ENCODE data around the gene SRSF7. TPM values are rescaled to one million over a fixed set of nuclear protein-coding genes. Genes with fewer than 3 reads are reported as not detected.
"Not testable (repeated sequence)": the region's sequence is repeated elsewhere in the genome, so short reads cannot be mapped to it uniquely, and the experiment has no call there.

The SRSF7 gene
- 100 to 1,000 TPM; 209 to 259 (median 233) TPM for polyA plus RNA-seq (ENCODE audit: insufficient read length in 4 of 4)

GRCh38 chr2:38750891-38751595 lies at the start of gene SRSF7:
TSS of gene SRSF7 (minus strand) at chr2:38751361. CDS start at chr2:38751256, 105 bp downstream.
- peak; percentile 98 to 100 (median 99) for DNase-seq (ENCODE audit: low read depth in 4 of 4, low spot score in 2 of 4)

GRCh38 chr2:38797953-38798352 lies 46.8 kb upstream of the SRSF7 start:
- DNase-seq (ENCODE audit: low read depth in 4 of 4, low spot score in 2 of 4), result no peak

- DNase-seq (ENCODE audit: low read depth in 4 of 4, low spot score in 2 of 4), result no peak
These were observed 46.1 kb upstream of the SRSF7 start for GRCh38 chr2:38797250-38797676.

- not testable (repeated sequence) for DNase-seq (ENCODE audit: low read depth in 4 of 4, low spot score in 2 of 4)
These were observed 43.9 kb upstream of the SRSF7 start for GRCh38 chr2:38795016-38795415.

GRCh38 chr2:38794235-38794946 lies 43.2 kb upstream of the SRSF7 start:
- no peak for DNase-seq (ENCODE audit: low read depth in 4 of 4, low spot score in 2 of 4)

- no peak for DNase-seq (ENCODE audit: low read depth in 4 of 4, low spot score in 2 of 4)
These were observed 42.4 kb upstream of the SRSF7 start for GRCh38 chr2:38793511-38793910.

- DNase-seq (ENCODE audit: low read depth in 4 of 4, low spot score in 2 of 4), result no peak
These were observed 41.6 kb upstream of the SRSF7 start for GRCh38 chr2:38792751-38793150.

- DNase-seq (ENCODE audit: low read depth in 4 of 4, low spot score in 2 of 4), result not testable (repeated sequence)
These were observed 41.2 kb upstream of the SRSF7 start for GRCh38 chr2:38792321-38792720.

GRCh38 chr2:38791744-38792143 lies 40.6 kb upstream of the SRSF7 start:
- no peak for DNase-seq (ENCODE audit: low read depth in 4 of 4, low spot score in 2 of 4)

GRCh38 chr2:38789691-38790090 lies 38.5 kb upstream of the SRSF7 start:
- no peak for DNase-seq (ENCODE audit: low read depth in 4 of 4, low spot score in 2 of 4)

GRCh38 chr2:38788306-38788705 lies 37.1 kb upstream of the SRSF7 start:
- no peak for DNase-seq (ENCODE audit: low read depth in 4 of 4, low spot score in 2 of 4)

GRCh38 chr2:38783586-38783985 lies 32.4 kb upstream of the SRSF7 start:
- DNase-seq (ENCODE audit: low read depth in 4 of 4, low spot score in 2 of 4), result no peak

- no peak for DNase-seq (ENCODE audit: low read depth in 4 of 4, low spot score in 2 of 4)
These were observed 27.5 kb upstream of the SRSF7 start for GRCh38 chr2:38778687-38779082.

GRCh38 chr2:38776531-38776930 lies 25.4 kb upstream of the SRSF7 start:
- no peak for DNase-seq (ENCODE audit: low read depth in 4 of 4, low spot score in 2 of 4)

- DNase-seq (ENCODE audit: low read depth in 4 of 4, low spot score in 2 of 4), result no peak
These were observed 24.7 kb upstream of the SRSF7 start for GRCh38 chr2:38775921-38776225.

GRCh38 chr2:38775097-38775920 lies 24.1 kb upstream of the SRSF7 start:
- no peak for DNase-seq (ENCODE audit: low read depth in 4 of 4, low spot score in 2 of 4)

- no peak for DNase-seq (ENCODE audit: low read depth in 4 of 4, low spot score in 2 of 4)
These were observed 20.5 kb upstream of the SRSF7 start for GRCh38 chr2:38771632-38772031.

- no peak for DNase-seq (ENCODE audit: low read depth in 4 of 4, low spot score in 2 of 4)
These were observed 14.4 kb upstream of the SRSF7 start for GRCh38 chr2:38765551-38765950.

GRCh38 chr2:38765149-38765548 lies 14.0 kb upstream of the SRSF7 start:
- DNase-seq (ENCODE audit: low read depth in 4 of 4, low spot score in 2 of 4), result no peak

GRCh38 chr2:38763728-38764127 lies 12.6 kb upstream of the SRSF7 start:
- DNase-seq (ENCODE audit: low read depth in 4 of 4, low spot score in 2 of 4), result no peak

- no peak for DNase-seq (ENCODE audit: low read depth in 4 of 4, low spot score in 2 of 4)
These were observed 12.1 kb upstream of the SRSF7 start for GRCh38 chr2:38763228-38763627.
